Stimulated activated naive B cell treated with anti-CD40 and anti-IgM and Interleukin-4, amounts not matched to agents 10 μg/mL and 1 μg/mL and 100 μg/mL, for 72 hours (primary cell): ENCODE results near the gene STK38.
"Not testable (repeated sequence)": the region's sequence is repeated elsewhere in the genome, so short reads cannot be mapped to it uniquely, and the experiment has no call there.

ENCODE experiments used
- ATAC-seq, 2 donors: fragments of 150-1000 bp; cut with Tn5 transposase; replicated peaks; 2 replicates each; pipeline ENCODE4 v1.10.0; 2021; ENCODE audit warnings: moderate library complexity in 1 of 2
- DNase-seq: peaks from one replicate; pipeline ENCODE4 v3.0.0; 2021
- H3K27ac Mint-ChIP-seq: one replicate; pipeline ENCODE4 v1.8.0; 2022; ENCODE audit warnings: mild to moderate bottlenecking, mixed read lengths
- H3K27me3 Mint-ChIP-seq, 2 donors: one replicate each; pipeline ENCODE4 v1.8.0; 2022; ENCODE audit warnings: mixed read lengths in 2 of 2
- H3K36me3 Mint-ChIP-seq, 2 donors: one replicate each; pipeline ENCODE4 v1.8.0; 2022; ENCODE audit warnings: mixed read lengths in 2 of 2, mild to moderate bottlenecking in 1 of 2
- H3K4me1 Mint-ChIP-seq, 2 donors: one replicate each; pipeline ENCODE4 v1.8.0; 2022; ENCODE audit warnings: mixed read lengths in 2 of 2, mild to moderate bottlenecking in 1 of 2
- H3K4me3 Mint-ChIP-seq, 2 donors: one replicate each; pipeline ENCODE4 v1.8.0; 2022; ENCODE audit warnings: mild to moderate bottlenecking in 2 of 2, mixed read lengths in 2 of 2, moderate library complexity in 1 of 2
- H3K9me3 Mint-ChIP-seq, 2 donors: one replicate each; pipeline ENCODE4 v1.8.0; 2022; ENCODE audit warnings: mixed read lengths in 2 of 2, mild to moderate bottlenecking in 1 of 2

Gene STK38

DNA sequence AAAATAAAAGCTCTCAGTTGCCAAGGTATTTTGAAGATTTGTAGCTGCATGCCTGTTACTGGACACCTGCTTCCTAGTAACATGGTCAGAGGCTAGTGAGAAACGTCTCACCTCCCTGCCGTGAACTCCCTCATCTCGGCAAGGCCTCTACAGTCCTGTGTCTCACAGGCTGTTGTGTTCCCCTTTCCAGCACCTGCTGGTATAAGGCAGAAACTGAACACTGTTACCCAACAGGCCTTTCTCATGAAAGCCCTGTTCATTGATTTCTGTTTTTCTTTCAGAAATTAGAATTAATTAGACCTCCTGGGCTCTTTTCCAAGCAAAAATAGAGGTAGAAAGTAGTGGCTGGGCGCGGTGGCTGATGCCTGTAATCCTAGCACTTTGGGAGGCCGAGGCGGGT, 29.3 kb upstream of the STK38 start:
- Mint-ChIP-seq H3K36me3 (no peaks in the 10 kb centered on the region), H3K4me1 (peaks cover 2 to 13% of the 10 kb centered on the region in 2 donors), H3K27me3 (no peaks in the 10 kb centered on the region), H3K9me3 (no peaks in the 10 kb centered on the region), H3K4me3 (no peak overlapping the region), H3K27ac (no peak overlapping the region)
- ATAC-seq = peak; percentile 53 to 56
- DNase-seq = no peak

DNA sequence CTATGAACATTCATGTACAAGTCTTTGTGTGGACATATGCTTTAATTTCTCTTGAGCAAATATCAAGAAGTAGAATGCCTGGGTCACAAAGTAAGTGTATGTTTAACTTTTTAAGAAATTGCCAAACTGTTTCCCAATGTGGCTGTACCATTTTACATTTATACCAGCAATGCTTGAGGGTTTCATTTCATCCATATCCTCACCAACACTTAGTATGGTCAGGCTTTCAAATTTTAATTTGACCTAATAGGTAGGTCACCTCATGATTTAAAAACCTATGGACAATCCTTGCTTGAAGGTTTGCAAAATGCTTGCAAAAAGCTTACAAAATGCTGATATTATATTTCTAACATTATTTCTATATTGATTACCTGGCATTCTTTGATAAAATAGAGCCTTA, 27.4 kb upstream of the STK38 start:
- H3K27me3 Mint-ChIP-seq = no peaks in the 10 kb centered on the region
- no peak overlapping the region for H3K27ac Mint-ChIP-seq
- H3K4me3 Mint-ChIP-seq = no peak overlapping the region
- H3K4me1 Mint-ChIP-seq = peaks cover 2 to 13% of the 10 kb centered on the region in 2 donors
- DNase-seq = no peak
- H3K36me3 Mint-ChIP-seq = no peaks in the 10 kb centered on the region
- no peak for ATAC-seq
- peaks cover 0 to 2% of the 10 kb centered on the region in 2 donors for H3K9me3 Mint-ChIP-seq

DNA sequence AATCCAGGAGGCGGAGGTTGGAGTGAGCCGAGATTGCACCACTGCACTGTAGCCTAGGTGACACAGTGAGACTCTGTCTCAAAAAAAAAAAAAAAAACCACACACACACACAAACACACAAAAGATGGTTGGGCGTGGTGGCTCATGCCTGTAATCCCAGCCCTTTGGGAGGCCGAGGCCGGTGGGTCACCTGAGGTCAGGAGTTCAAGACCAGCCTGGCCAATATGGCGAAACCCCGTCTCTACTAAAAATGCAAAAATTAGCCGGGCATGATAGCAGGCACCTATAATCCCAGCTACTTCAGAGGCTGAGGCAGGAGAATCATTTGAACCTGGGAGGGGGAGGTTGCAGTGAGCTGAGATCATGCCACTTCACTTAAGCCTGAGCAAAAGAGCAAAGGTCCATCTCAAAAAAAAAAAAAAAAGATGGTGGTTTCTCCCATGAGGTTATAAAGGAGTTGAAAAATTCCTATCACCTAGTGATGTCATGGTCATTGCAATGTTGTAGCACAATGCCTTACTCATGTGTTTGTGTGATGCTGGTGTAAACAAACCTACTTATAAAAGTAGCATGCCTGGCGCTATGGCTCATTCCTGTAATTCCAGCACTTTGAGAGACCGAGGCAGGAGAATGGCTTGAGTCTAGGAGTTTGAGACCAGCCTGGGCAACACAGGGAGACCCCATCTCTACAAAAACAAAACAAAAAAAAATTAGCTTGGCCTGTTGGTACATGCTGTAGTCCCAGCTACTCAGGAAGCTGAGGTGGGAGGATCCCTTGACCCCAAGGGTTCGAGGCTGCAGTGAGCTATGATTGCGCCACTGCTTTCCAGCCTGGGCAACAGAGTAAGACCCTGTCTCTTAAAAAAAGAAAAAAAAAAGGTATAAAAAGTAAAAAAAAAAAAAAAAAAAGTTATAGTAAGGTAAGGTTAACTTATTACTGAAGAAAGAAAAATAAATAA, 25.4 kb upstream of the STK38 start:
- DNase-seq, H3K4me3 Mint-ChIP-seq, H3K27me3 Mint-ChIP-seq, ATAC-seq, H3K36me3 Mint-ChIP-seq, H3K27ac Mint-ChIP-seq, H3K9me3 Mint-ChIP-seq: not testable (repeated sequence)
- peaks cover 1 to 11% of the 10 kb centered on the region in 2 donors for H3K4me1 Mint-ChIP-seq

DNA sequence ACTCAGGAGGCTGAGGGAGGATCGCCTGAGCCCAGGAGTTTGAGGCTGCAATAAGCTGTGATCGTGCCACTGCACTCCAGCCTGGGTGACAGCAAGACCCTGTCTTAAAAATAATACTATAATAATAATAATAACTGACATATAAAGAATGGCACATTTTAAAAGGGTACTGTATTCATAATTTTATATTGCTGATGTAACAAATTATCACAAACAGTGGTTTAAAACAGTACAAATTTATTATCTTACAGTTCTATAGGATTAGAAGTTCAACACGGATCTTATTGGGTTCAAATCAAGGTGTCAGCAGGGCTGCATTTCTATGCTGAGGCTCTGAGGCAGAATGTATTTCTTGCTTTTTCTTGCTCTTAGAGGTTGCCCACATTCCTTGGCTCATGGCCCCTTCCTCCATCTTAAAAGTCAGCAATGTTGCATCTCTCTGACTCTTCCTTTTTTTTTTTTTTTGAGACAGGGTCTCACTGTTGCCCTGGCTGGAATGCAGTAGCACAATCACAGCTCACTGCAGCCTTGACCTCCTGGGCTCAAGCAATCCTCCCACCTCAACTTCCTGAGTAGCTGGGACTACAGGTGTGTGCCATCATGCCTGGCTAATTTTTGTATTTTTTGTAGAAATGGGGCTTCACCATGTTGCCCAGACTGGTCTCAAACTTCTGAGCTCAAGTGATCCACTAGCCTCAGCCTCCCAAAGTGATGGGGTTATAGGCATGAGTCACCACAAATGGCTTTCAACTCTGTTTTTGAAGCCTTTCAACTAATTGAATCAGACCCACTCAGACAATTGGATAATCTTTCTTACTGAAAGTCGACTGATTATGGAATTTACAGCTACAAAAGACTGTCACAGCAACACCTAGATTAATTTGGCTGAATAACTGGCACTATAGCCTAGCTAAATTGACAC, 24.1 kb upstream of the STK38 start:
- ATAC-seq = peak in 1 of 2 donors; percentile 17
- Mint-ChIP-seq H3K4me1 (peaks cover 1 to 6% of the 10 kb centered on the region in 2 donors), H3K36me3 (no peaks in the 10 kb centered on the region), H3K27me3 (no peaks in the 10 kb centered on the region), H3K4me3 (no peak overlapping the region), H3K27ac (peak overlapping the region; percentile 89), H3K9me3 (peaks cover 0 to 2% of the 10 kb centered on the region in 2 donors)
- DNase-seq = no peak

DNA sequence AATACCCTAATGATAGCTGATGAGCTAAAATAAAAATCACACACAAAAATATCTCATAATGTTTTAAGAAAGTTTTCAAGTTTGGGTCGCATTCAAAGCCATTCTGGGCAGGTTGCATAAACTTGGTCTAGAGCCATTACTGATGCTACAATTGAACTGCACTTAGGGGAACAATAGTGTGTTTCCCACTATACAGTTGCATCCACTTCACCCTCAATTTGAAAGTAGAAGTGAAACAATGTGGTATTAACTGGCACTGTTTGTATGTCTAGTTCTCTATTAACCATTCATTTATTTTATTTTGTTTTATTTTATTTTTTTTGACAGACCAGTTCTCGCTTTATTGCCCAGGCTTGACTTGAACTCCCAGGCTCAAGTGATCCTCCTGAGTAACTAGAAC, 23.0 kb upstream of the STK38 start:
- DNase-seq = no peak
- Mint-ChIP-seq H3K4me3 (no peak overlapping the region), H3K4me1 (peaks cover 1 to 5% of the 10 kb centered on the region in 2 donors), H3K9me3 (peaks cover 0 to 2% of the 10 kb centered on the region in 2 donors), H3K27ac (no peak overlapping the region), H3K27me3 (no peaks in the 10 kb centered on the region), H3K36me3 (no peaks in the 10 kb centered on the region)
- ATAC-seq = peak; percentile 99

DNA sequence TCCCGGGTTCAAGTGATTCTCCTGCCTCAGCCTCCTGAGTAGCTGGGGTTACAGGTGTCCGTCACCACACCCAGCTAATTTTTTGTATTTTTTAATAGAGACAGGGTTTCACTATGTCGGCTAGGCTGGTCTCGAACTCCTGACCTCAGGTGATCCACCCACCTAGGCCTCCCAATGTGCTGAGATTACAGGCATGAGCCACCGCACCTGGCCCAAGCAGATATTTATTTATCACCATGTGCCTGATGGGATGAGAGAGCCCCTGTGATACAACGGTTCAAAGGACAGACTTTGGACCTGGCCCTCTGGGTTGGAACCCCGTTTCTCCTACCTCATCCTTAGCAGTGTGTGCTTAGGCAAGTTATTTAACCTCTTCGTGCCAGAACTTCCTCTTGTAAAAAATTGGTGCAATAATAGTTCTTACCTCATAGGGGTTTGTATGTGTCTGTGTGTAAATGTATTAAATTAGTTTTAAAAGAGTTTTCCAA, 19.2 kb upstream of the STK38 start:
- DNase-seq (no peak), ATAC-seq (no peak)
- Mint-ChIP-seq H3K9me3 (peaks cover 0 to 2% of the 10 kb centered on the region in 2 donors), H3K36me3 (no peaks in the 10 kb centered on the region), H3K27me3 (no peaks in the 10 kb centered on the region), H3K4me3 (no peak overlapping the region), H3K4me1 (peaks cover 3 to 5% of the 10 kb centered on the region in 2 donors), H3K27ac (no peak overlapping the region)

DNA sequence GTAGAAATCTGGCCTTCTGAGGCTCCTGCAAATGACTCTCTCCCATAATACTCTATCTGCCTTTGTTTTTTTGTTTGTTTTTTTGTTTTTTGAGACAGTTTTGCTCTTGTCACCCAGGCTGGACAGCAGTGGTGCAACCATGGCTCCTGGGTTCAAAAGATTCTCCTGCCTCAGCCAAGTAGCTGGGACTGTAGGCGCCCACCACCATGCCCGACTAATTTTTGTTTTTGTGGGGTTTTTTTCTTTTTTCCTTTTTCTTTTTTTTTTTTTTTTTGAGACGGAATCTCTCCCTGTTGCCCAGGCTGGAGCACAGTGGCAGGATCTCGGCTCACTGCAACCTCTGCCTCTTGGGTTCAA, 16.6 kb upstream of the STK38 start:
- Mint-ChIP-seq H3K4me3 (no peak overlapping the region), H3K27ac (no peak overlapping the region), H3K9me3 (no peaks in the 10 kb centered on the region), H3K27me3 (no peaks in the 10 kb centered on the region), H3K36me3 (no peaks in the 10 kb centered on the region), H3K4me1 (peaks cover 10 to 21% of the 10 kb centered on the region in 2 donors)
- ATAC-seq = no peak
- no peak for DNase-seq

DNA sequence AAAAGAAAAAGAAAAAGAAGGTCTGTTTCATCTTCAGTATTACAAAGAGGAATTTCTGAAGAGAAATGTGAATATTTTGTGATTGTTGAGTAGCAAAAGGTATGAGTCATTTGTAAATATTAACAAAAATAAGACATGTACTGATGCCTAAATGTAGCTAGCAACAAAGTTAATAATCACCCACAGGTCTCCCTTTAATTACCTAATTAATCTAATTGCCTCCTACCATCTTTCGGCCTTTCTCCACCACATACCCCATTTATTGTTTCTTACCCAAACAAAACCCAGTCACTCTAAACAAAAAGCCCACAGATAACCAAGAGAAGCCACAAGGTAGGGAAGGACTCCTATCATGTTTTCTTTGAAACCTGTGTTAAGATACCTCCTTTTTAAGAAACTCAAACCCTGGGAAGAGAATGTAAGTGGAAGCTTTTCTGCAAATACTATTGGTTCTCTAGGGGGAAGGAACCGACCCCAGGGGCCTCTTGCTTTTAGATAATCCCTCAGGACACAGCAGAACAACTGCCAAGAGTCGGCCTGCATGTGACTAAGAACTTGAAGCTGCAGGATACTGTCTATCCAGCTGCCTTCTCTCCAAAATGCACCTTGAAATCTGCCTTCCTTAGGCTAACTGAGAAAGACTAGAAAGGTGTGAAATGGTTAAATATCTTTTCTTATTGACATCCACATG, 16.1 kb upstream of the STK38 start:
- H3K27ac Mint-ChIP-seq = no peak overlapping the region
- no peaks in the 10 kb centered on the region for H3K9me3 Mint-ChIP-seq
- H3K36me3 Mint-ChIP-seq = no peaks in the 10 kb centered on the region
- no peak for DNase-seq
- H3K4me1 Mint-ChIP-seq = peaks cover 9 to 18% of the 10 kb centered on the region in 2 donors
- no peak for ATAC-seq
- no peak overlapping the region for H3K4me3 Mint-ChIP-seq
- H3K27me3 Mint-ChIP-seq = no peaks in the 10 kb centered on the region

DNA sequence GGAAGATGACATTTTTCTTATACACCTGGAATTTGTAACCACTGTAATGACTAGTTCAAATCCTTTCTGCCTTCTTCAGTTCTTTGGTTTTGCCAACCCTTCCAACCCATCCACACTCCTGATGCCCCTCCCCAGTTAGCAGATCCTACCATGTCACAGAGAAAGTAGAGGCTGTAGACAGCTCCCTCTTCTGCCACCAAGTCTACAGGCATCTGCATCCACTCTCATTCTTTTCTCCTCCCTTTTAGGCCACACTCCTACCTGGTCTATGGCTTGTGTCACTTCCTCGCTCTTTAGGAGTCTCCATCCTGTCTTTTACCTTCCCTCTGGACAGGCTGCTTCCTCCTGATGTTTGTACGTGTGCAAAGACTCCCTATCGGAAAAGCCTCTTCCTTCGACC, 13.5 kb upstream of the STK38 start:
- Mint-ChIP-seq H3K4me1 (peaks cover 9 to 17% of the 10 kb centered on the region in 2 donors), H3K4me3 (no peak overlapping the region), H3K27ac (no peak overlapping the region), H3K9me3 (no peaks in the 10 kb centered on the region), H3K27me3 (no peaks in the 10 kb centered on the region), H3K36me3 (no peaks in the 10 kb centered on the region)
- ATAC-seq = no peak
- no peak for DNase-seq

DNA sequence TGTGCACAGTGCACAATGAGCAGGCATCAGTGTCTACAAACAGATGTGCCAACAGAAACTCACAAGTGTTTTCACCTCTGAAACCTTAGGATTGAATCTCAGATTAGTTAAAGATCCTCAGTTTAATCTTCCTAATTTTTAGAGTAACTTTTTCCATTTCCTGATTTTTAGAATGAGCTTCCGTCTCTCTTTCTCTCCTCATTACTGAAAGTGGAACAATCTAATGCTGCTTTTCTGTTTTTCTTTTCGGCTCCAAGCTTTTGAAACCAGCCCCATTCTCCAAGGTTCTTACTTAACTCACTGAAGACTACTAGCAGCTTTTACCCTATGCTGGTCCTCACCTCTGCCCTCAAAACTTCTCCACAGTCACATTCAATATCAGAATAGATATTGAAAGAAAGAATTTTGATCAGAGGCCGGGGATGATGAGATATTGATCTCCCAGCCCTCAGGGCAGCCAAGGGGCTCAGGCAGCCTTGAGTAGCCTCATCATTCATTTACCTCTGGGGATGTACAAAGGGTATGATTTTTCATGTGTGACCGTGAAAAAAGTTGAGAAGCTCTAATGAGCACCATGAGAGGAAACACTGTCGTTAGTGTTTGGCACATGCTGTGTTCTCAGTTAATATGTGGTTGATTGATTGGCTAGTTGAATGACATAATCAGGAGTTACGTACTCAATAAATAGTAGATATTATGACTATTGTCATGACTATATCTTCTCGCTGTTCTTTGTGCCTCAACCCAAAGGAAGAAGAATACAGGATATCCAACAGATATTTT, 11.9 kb upstream of the STK38 start:
- Mint-ChIP-seq H3K27ac (no peak overlapping the region), H3K36me3 (no peaks in the 10 kb centered on the region), H3K4me1 (peaks cover 9 to 17% of the 10 kb centered on the region in 2 donors), H3K27me3 (no peaks in the 10 kb centered on the region), H3K9me3 (no peaks in the 10 kb centered on the region), H3K4me3 (no peak overlapping the region)
- ATAC-seq (peak; percentile 75 to 77), DNase-seq (no peak)

DNA sequence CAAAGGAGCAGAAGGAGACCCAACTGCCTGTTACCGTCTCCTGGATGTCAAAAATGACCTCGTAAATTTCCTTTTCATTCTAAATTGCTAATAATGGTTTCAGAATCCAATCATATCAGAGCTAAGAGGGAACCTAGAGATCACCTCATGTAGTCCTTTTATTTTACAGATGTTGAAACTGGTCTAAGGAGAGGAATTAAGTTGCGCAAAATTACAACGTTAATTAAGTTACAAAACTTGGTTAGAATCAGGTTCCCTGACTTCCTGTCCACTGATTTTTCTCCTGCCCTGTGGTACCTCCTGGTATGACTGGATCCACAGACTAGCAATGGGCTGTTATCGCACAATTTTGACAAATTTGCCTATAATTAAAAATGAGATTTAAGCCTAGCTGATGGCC, 9.0 kb upstream of the STK38 start:
- DNase-seq (no peak), ATAC-seq (no peak)
- no peaks in the 10 kb centered on the region for H3K9me3 Mint-ChIP-seq
- no peaks in the 10 kb centered on the region for H3K27me3 Mint-ChIP-seq
- no peak overlapping the region for H3K27ac Mint-ChIP-seq
- H3K4me3 Mint-ChIP-seq = no peak overlapping the region
- H3K36me3 Mint-ChIP-seq = no peaks in the 10 kb centered on the region
- peaks cover 10 to 22% of the 10 kb centered on the region in 2 donors for H3K4me1 Mint-ChIP-seq

DNA sequence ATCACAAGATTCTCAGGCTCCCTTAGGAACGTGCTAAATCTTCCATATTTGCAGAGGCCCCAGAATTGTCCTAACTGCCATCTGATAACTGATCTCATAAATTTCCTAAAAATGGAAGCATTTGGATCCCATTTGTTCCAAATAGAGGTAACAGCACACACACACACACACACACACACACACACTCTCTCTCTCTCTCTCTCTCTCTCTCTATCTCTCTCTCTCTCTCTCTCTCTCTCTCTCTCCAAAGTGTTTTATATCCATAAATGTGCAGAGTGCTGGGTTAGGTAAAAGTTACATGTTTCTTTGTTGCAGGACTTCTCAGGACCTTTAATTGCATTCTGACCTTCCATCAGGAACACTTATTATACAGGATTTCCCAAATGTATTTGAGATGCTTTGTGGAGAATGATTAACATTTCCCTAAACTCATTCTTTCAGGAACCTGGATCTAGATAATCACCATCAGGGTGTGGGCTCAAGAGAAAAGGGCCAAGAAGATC, 8.5 kb upstream of the STK38 start:
- Mint-ChIP-seq H3K4me1 (peaks cover 15 to 26% of the 10 kb centered on the region in 2 donors), H3K27ac (no peak overlapping the region), H3K4me3 (no peak overlapping the region), H3K9me3 (no peaks in the 10 kb centered on the region), H3K27me3 (no peaks in the 10 kb centered on the region), H3K36me3 (no peaks in the 10 kb centered on the region)
- ATAC-seq (no peak), DNase-seq (no peak)

DNA sequence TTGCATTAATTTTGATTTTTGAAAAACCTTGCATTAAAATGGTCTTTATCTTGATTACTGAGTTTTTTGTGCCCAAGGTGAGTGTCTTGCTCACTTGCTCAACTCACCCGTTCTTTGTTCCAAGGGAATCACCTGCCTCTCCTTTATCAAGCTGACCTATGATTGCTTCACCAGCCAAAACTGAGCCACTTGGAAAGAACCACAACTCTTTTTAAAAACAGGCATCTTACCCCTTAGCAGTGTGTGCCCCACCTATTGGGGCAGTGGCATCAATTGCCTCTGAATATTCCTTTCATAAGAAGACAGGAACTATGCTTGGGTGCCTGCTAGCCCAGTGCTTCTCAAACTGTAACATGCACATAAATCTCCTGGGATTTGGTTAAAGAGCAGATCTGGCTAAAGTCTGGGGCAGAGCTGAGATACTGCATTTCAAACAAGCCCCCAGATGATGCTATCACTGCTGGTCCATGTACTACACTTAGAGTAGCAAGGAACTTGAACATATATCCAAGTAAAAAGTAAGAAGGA, 3.3 kb upstream of the STK38 start:
- DNase-seq (peak; percentile 41), ATAC-seq (peak; percentile 57 to 67)
- no peaks in the 10 kb centered on the region for H3K27me3 Mint-ChIP-seq
- H3K36me3 Mint-ChIP-seq = no peaks in the 10 kb centered on the region
- peak overlapping the region; percentile 8 to 64 for H3K4me3 Mint-ChIP-seq
- H3K4me1 Mint-ChIP-seq = peaks cover 35 to 44% of the 10 kb centered on the region in 2 donors
- no peaks in the 10 kb centered on the region for H3K9me3 Mint-ChIP-seq
- H3K27ac Mint-ChIP-seq = peak overlapping the region; percentile 85
